GM19239 (cell line): ENCODE measurements around the gene HS6ST1.

Source experiments
- DNase-seq: peaks from one replicate; pipeline ENCODE4 v3.0.0; 2011; ENCODE audit warnings: low spot score; ENCODE audit not compliant: insufficient read length
- FAIRE-seq: peaks from 2 replicates; lab custom pipeline; 2011; peaks lifted over from hg19 to GRCh38; lab: Jason Lieb, UNC

Gene HS6ST1

GRCh38 chr2:128311755-128312341 is 6.8 kb downstream of the HS6ST1 start:
- DNase-seq, result no peak

GRCh38 chr2:128311216-128311754 is 7.4 kb downstream of the HS6ST1 start:
- FAIRE-seq, result no peak
- DNase-seq, result no peak

More at GRCh38 chr2:128311755-128312341, 6.8 kb downstream of the HS6ST1 start:
- no peak for FAIRE-seq

GRCh38 chr2:128310761-128311160 is 7.9 kb downstream of the HS6ST1 start:
- DNase-seq, result no peak
- no peak for FAIRE-seq

GRCh38 chr2:128310094-128310716 is 8.5 kb downstream of the HS6ST1 start:
- FAIRE-seq, result no peak
- DNase-seq, result no peak

- FAIRE-seq (no peak), DNase-seq (no peak)
Measured at GRCh38 chr2:128309280-128310093, 9.2 kb downstream of the HS6ST1 start.

- DNase-seq, result no peak
- no peak for FAIRE-seq
Measured at GRCh38 chr2:128308889-128309279, 9.8 kb downstream of the HS6ST1 start.

- FAIRE-seq, result no peak
- DNase-seq, result no peak
Measured at GRCh38 chr2:128308284-128308731, 10.4 kb downstream of the HS6ST1 start.

GRCh38 chr2:128307595-128307994 is 11.1 kb downstream of the HS6ST1 start:
- no peak for DNase-seq
- no peak for FAIRE-seq

- FAIRE-seq (no peak), DNase-seq (no peak)
Measured at GRCh38 chr2:128306931-128307460, 11.7 kb downstream of the HS6ST1 start.

GRCh38 chr2:128306081-128306930 is 12.4 kb downstream of the HS6ST1 start:
- no peak for FAIRE-seq
- DNase-seq, result no peak

GRCh38 chr2:128305555-128306080 is 13.1 kb downstream of the HS6ST1 start:
- DNase-seq, result peak; percentile 75
- FAIRE-seq, result peak; percentile 14

GRCh38 chr2:128304715-128305554 is 13.7 kb downstream of the HS6ST1 start:
- FAIRE-seq (no peak), DNase-seq (no peak)

- DNase-seq (no peak), FAIRE-seq (no peak)
Measured at GRCh38 chr2:128304330-128304714, 14.3 kb downstream of the HS6ST1 start.

- no peak for FAIRE-seq
- DNase-seq, result no peak
Measured at GRCh38 chr2:128303911-128304310, 14.8 kb downstream of the HS6ST1 start.

- no peak for FAIRE-seq
- DNase-seq, result no peak
Measured at GRCh38 chr2:128303095-128303791, 15.4 kb downstream of the HS6ST1 start.

- DNase-seq (no peak), FAIRE-seq (no peak)
Measured at GRCh38 chr2:128302744-128303067, 16.0 kb downstream of the HS6ST1 start.

- DNase-seq, result no peak
- FAIRE-seq, result no peak
Measured at GRCh38 chr2:128302011-128302743, 16.5 kb downstream of the HS6ST1 start.
